PC-9 (cell line): Measurements from ENCODE around the gene GTF3C1.

Experiments used
- EZH2 ChIP-seq: fragments of 200-600 bp; sonication (generic); IDR thresholded peaks from 2 replicates; pipeline ENCODE4 v1.8.0; 2017; ENCODE audit warnings: antibody characterized with exemption, low read depth
- TF ChIP-seq, protein P1 (sequence below): fragments of 200-600 bp; sonication (generic); conservative IDR thresholded peaks from 2 replicates; pipeline ENCODE4 v1.6.1; 2017; ENCODE audit warnings: mixed run types, antibody characterized with exemption, mild to moderate bottlenecking, moderate library complexity

DNA sequence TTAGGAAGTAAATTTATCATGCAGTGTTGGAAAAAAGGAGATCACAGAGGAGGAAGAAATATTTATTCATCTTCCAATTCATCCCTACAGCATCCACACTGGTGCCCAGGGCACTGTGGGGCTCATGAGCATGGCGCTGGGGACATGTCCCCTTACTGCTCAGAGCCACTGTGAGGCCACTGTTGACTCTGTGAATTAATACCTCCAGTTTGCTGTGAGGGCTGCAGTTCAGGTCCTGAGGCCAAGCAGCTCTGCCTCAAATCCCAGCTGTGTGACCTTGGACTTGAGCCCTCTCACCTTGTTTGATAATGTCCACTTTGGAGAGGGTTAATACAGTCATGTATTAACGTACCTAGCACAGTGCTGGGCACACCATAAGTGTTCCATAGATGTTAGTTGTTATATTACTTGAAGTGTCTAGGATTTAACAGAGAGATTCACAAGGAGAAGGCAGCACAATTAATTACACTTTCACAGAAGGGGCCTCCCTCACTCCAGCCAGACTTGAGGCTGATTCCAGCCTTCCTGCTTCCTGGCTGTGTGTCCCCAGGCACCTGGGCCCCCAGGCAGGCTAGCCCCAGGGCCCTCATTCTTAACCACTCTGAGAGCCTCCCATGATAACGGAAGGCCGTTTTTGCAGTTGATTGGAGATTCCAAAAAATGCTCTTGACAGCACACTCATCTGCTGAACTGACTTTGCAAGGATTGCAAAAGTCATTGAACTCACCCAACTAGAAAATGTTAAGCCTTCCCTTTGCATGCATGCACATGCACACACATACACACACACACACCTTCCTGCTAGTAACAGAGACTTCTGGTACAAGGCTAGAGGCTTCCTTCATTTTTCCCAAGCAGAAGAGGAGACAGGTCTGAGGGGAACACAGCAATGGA is 29.6 kb upstream of the GTF3C1 start:
- TF ChIP-seq, protein P1, sequence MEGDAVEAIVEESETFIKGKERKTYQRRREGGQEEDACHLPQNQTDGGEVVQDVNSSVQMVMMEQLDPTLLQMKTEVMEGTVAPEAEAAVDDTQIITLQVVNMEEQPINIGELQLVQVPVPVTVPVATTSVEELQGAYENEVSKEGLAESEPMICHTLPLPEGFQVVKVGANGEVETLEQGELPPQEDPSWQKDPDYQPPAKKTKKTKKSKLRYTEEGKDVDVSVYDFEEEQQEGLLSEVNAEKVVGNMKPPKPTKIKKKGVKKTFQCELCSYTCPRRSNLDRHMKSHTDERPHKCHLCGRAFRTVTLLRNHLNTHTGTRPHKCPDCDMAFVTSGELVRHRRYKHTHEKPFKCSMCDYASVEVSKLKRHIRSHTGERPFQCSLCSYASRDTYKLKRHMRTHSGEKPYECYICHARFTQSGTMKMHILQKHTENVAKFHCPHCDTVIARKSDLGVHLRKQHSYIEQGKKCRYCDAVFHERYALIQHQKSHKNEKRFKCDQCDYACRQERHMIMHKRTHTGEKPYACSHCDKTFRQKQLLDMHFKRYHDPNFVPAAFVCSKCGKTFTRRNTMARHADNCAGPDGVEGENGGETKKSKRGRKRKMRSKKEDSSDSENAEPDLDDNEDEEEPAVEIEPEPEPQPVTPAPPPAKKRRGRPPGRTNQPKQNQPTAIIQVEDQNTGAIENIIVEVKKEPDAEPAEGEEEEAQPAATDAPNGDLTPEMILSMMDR, result no peak
- no peak for TF ChIP-seq EZH2
